ENCODE results near the gene PGS1. TPM values are rescaled to one million over a fixed set of nuclear protein-coding genes. Genes with fewer than 3 reads are reported as not detected.

Gene PGS1
- total RNA-seq, 1 experiment from 2014 or later = 42.6 TPM

GRCh38 chr17:78399028-78399692, 20.7 kb downstream of the PGS1 start:
- CTCF ChIA-PET = no interaction called here
- TF ChIP-seq, protein P1, sequence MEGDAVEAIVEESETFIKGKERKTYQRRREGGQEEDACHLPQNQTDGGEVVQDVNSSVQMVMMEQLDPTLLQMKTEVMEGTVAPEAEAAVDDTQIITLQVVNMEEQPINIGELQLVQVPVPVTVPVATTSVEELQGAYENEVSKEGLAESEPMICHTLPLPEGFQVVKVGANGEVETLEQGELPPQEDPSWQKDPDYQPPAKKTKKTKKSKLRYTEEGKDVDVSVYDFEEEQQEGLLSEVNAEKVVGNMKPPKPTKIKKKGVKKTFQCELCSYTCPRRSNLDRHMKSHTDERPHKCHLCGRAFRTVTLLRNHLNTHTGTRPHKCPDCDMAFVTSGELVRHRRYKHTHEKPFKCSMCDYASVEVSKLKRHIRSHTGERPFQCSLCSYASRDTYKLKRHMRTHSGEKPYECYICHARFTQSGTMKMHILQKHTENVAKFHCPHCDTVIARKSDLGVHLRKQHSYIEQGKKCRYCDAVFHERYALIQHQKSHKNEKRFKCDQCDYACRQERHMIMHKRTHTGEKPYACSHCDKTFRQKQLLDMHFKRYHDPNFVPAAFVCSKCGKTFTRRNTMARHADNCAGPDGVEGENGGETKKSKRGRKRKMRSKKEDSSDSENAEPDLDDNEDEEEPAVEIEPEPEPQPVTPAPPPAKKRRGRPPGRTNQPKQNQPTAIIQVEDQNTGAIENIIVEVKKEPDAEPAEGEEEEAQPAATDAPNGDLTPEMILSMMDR (IDR thresholded peaks at IDR 0.05; ENCODE audit: unreplicated experiment) = no peak
- intact Hi-C loops (cut with micrococcal nuclease; ENCODE audit: unreplicated experiment) = no loop called here
- no peak overlapping the region for H3K27ac Mint-ChIP-seq (ENCODE audit: unreplicated experiment)
- no peak overlapping the region for H3K4me3 Mint-ChIP-seq (ENCODE audit: low read depth, unreplicated experiment)
- no peaks in the 10 kb centered on the region for H3K9me3 Mint-ChIP-seq (ENCODE audit: low read depth, unreplicated experiment)
- no peaks in the 10 kb centered on the region for H3K27me3 Mint-ChIP-seq (ENCODE audit: unreplicated experiment)
- DNase-seq = no peak
- H3K4me1 Mint-ChIP-seq (ENCODE audit: low read depth, unreplicated experiment) = no peaks in the 10 kb centered on the region
- BruUV-seq (replicated peaks) = no TSS peak
- H3K36me3 Mint-ChIP-seq (ENCODE audit: insufficient read depth, unreplicated experiment) = peaks cover 50% of the 10 kb centered on the region

- intact Hi-C loops (cut with micrococcal nuclease; ENCODE audit: unreplicated experiment) = no loop called here
- H3K36me3 Mint-ChIP-seq (ENCODE audit: insufficient read depth, unreplicated experiment) = peaks cover 45% of the 10 kb centered on the region
These were observed 21.3 kb downstream of the PGS1 start for GRCh38 chr17:78399693-78400144.

GRCh38 chr17:78400581-78401240, 22.3 kb downstream of the PGS1 start:
- intact Hi-C loops (cut with micrococcal nuclease; ENCODE audit: unreplicated experiment) = no loop called here
- H3K27me3 Mint-ChIP-seq (ENCODE audit: unreplicated experiment) = no peaks in the 10 kb centered on the region
- no peak overlapping the region for H3K27ac Mint-ChIP-seq (ENCODE audit: unreplicated experiment)
- no peaks in the 10 kb centered on the region for H3K9me3 Mint-ChIP-seq (ENCODE audit: low read depth, unreplicated experiment)
- H3K36me3 Mint-ChIP-seq (ENCODE audit: insufficient read depth, unreplicated experiment) = peaks cover 51% of the 10 kb centered on the region
- CTCF ChIA-PET = no interaction called here
- H3K4me3 Mint-ChIP-seq (ENCODE audit: low read depth, unreplicated experiment) = no peak overlapping the region
- TF ChIP-seq, protein P1 (IDR thresholded peaks at IDR 0.05; ENCODE audit: unreplicated experiment) = no peak
- no peaks in the 10 kb centered on the region for H3K4me1 Mint-ChIP-seq (ENCODE audit: low read depth, unreplicated experiment)
- DNase-seq = no peak
- BruUV-seq (replicated peaks) = no TSS peak

More at GRCh38 chr17:78399693-78400144, 21.3 kb downstream of the PGS1 start:
- H3K27ac Mint-ChIP-seq (ENCODE audit: unreplicated experiment) = no peak overlapping the region
- no peaks in the 10 kb centered on the region for H3K27me3 Mint-ChIP-seq (ENCODE audit: unreplicated experiment)
- no TSS peak for BruUV-seq (replicated peaks)
- TF ChIP-seq, protein P1 (IDR thresholded peaks at IDR 0.05; ENCODE audit: unreplicated experiment) = no peak
- no peak overlapping the region for H3K4me3 Mint-ChIP-seq (ENCODE audit: low read depth, unreplicated experiment)
- no peak for DNase-seq
- H3K9me3 Mint-ChIP-seq (ENCODE audit: low read depth, unreplicated experiment) = no peaks in the 10 kb centered on the region
- H3K4me1 Mint-ChIP-seq (ENCODE audit: low read depth, unreplicated experiment) = no peaks in the 10 kb centered on the region
- CTCF ChIA-PET = interaction anchor here (0.6 to 0.7 kb wide), 2 partner anchors 45 to 143 kb away, joined by 3 to 6 read pairs; no protein-coding TSS in a partner anchor

DNA sequence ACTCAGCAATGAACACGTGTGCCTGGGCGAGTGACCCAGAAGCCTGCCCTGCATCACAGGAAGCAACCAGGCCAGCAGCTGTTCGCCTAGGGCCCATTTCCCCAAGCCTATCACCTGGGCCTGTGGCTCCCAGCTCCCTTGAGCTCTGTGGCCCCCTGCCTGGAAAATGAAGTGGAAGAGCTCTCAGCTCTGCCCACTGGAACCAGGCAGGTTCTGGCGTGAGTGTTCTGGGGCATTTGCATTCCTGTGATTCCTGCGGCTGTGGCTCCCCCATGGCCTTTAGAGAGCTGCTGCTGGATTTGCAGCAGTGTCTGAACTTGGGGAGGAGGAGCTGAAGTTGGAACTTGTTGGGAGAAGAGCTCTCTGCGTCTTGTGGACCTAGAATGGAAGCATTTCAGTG, 22.8 kb downstream of the PGS1 start:
- DNase-seq = no peak
- no peaks in the 10 kb centered on the region for H3K9me3 Mint-ChIP-seq (ENCODE audit: low read depth, unreplicated experiment)
- intact Hi-C loops (cut with micrococcal nuclease; ENCODE audit: unreplicated experiment) = no loop called here
- CTCF ChIA-PET = no interaction called here
- no peak overlapping the region for H3K4me3 Mint-ChIP-seq (ENCODE audit: low read depth, unreplicated experiment)
- no TSS peak for BruUV-seq (replicated peaks)
- H3K4me1 Mint-ChIP-seq (ENCODE audit: low read depth, unreplicated experiment) = no peaks in the 10 kb centered on the region
- no peaks in the 10 kb centered on the region for H3K27me3 Mint-ChIP-seq (ENCODE audit: unreplicated experiment)
- TF ChIP-seq, protein P1 (IDR thresholded peaks at IDR 0.05; ENCODE audit: unreplicated experiment) = no peak
- H3K36me3 Mint-ChIP-seq (ENCODE audit: insufficient read depth, unreplicated experiment) = peaks cover 49% of the 10 kb centered on the region
- H3K27ac Mint-ChIP-seq (ENCODE audit: unreplicated experiment) = no peak overlapping the region

All from Calu3 (cell line).